Left forelimb (tissue), 1 donor: ENCODE measurements around the gene PHRF1.

Experiments
- DNase-seq: peaks from one replicate; pipeline ENCODE4 v3.0.0-alpha.2; 2018; ENCODE audit warnings: low spot score

PHRF1 gene

DNA sequence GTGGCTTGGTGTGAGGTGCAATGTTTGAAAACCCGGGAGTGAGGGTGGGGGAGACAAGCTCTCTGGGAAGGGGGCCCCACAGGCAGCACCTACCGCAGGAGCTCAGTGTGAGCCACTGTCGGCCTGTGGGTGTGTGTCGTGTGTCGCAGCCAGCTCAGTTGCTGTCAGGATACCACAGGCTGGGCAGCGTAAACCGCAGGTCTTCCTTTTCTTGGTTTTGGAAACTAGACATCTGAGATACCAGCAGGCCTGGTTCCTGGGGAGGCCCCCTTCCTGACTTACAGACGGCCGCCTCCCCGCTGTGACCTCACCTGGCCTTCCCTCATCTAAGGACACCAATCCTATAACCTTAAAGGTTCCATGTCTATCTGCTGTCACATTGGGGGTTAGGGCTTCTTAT, 20.1 kb downstream of the PHRF1 start:
- no peak for DNase-seq

DNA sequence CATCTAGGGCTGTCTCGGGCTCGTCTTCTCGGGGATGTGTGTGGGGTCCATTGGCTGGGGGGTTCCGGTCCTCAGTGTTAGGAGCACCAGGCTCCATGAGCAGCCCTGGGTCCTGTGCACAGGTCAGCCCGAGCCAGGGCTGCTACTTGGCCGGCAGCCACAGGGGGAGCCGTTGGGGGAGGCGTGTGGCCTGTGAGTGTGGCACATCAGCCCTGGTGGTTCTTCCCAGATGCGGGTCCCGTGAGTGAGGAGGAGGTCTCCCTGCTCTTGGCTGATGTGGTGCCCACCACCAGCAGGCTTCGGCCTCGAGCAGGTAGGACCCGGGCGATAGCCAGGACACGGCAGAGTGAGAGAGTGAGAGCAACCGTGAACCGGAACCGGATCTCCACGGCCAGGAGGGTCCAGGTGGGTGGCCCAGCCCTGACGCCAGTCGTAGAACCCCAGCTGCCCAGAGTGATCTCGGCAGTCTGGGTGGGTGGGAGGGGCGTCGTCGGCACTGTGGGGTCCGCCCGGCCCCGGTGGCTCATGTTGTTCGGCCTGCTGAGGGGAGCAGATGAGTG, 21.0 kb downstream of the PHRF1 start:
- no peak for DNase-seq

DNA sequence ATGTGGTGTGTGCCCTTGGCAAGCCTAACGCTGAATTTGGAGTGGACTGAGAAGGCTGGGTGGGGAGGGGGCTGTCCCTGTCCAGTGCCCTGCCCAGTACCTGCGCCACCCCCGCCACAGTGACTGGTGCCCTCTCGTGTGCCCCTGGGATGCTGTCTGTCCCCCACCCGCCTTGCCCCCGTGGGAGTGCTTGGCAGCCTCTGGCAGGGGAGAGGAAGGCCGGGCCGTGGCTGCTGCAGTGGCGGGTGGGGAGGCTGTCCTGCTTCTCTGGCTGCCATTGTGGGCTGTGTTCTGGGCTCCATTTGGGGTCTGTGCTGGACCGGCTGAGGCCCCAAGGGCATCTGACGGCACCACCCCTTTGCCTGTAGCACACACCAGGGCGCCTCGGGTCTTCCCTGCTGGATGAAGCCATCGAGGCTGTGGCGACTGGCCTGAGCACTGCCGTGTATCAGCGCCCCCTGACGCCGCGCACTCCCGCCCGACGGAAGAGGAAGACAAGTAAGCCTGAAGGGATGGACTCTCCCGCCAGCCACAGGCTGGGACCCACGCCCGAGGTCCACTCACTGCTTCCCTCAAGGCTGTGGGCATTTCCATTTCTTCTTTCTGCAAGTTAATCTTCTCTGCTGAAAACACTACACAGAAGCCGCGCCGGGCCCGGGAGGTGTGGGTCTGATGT, 21.9 kb downstream of the PHRF1 start:
- DNase-seq, result no peak

DNA sequence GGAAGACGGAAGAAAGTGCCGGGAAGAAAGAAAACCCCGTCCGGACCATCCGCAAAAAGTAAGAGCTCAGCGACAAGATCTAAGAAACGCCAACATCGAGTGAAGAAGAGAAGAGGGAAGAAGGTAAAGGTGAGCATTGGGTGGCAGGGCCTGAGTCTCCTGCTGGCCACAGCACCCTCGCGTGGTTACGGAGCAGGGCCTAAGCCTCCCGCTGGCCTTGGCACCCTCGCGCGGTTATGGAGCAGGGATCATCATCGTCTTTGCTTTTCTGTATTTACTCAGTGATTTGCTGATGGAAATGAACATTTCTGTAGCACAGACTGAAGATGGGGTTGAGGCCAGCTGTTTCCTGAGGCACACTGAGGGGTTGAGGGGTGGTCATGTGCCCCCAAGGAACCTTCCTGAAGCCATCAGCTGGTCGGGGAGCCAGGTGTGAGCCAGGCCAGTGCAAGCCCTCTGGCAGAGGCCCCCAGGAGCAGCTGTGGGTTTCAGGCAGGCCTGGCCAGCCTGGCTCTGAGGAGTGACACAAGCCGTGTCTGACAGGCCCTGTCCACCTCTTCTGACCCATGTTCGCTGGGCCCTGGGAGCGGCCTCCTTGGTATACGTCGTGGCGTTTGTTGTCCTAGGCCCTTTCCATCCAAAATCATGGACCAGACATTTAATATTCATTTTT, 25.4 kb downstream of the PHRF1 start:
- no peak for DNase-seq

DNA sequence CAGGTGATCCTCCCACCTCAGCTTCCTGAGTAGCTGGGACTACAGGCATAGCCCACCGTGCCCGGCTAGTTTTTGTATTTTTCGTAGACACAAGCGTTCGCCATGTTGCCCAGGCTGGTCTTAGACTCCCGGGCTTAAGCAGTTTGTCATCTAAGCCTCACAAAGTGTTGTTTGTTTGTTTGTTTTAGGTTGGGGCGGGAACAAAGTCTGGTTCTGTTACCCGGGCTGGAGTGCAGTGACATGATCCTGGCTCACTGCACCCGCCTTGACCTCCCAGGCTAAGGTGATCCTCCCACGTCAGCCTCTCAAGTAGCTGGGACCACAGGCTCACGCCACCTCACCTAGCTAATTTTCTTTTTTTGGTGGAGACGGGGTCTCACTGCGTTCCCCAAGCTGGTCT, 26.9 kb downstream of the PHRF1 start:
- no peak for DNase-seq

DNA sequence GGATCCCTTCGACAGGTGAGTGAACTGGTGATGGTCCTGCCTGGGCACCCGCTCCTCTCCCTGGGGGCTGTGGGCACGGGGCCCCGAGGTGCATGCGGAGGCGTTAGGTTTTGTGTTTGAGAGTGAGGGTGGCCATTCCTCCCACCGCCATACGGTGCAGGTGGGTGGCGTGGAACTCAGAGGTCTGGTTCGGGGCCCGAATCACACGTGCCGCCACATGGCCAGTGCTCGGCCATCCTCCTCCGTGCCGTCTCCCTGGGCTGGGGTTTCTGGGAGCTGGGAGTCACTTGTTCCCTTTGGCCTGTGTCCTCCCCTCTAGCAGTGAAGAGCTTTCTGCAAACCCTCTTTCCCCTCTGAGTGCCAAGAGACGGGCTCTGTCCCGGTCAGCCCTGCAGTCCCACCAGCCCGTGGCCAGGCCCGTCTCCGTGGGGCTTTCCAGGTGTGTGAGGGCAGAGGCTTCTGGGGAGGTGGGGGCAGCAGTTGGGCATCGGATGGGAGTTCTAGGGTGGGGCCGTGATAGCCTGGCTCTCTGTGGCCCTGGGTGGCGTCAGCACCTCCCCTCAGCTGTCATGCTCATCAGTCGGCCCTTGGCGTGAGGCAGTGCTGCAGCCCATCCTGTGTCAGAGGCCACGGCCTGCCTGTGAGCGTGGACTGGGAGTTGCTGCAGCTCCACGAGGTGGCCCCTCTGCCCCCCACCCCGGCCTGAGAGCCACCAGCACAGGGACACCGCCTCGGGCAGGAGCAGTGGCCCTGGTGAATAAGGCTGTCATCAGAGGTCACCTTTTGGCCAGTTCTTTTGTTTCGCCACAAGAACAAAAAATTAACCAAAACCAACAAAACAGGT, 29.2 kb downstream of the PHRF1 start:
- no peak for DNase-seq

DNA sequence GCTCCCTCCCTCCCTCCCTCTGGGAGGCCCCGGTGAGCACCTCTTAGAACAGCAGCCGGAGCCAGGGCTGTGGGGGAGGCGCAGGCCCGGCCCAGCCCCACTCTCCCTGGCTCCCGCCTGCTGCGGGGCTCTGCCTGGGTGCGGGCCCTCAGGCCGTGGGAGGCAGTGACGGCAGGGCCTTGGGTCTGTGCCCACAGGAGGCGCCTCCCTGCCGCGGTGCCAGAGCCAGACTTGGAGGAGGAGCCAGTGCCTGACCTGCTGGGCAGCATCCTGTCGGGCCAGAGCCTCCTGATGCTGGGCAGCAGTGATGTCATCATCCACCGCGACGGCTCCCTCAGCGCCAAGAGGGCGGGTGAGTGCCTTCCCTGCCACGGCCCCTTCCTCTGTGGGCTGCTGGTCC, 30.0 kb downstream of the PHRF1 start:
- no peak for DNase-seq

DNA sequence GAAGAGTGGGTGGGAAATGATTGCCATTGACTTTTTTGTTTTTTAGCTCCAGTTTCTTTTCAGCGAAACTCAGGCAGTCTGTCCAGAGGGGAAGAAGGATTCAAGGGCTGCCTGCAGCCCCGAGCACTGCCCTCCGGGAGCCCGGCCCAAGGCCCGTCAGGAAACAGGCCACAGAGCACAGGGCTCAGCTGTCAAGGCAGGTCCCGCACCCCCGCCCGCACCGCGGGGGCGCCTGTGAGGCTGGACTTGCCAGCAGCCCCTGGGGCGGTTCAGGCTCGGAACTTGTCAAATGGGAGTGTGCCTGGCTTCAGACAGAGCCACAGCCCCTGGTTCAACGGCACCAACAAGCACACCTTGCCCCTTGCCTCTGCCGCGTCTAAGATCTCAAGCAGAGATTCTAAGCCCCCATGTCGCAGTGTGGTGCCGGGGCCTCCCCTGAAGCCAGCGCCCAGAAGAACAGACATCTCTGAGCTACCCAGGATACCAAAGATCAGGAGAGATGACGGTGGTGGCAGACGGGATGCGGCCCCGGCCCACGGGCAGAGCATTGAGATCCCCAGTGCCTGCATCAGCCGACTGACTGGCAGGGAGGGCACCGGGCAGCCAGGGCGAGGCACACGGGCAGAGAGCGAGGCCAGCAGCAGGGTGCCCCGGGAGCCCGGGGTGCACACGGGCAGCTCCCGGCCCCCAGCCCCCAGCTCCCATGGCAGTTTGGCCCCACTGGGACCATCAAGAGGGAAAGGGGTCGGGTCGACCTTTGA, 30.9 kb downstream of the PHRF1 start:
- no peak for DNase-seq

DNA sequence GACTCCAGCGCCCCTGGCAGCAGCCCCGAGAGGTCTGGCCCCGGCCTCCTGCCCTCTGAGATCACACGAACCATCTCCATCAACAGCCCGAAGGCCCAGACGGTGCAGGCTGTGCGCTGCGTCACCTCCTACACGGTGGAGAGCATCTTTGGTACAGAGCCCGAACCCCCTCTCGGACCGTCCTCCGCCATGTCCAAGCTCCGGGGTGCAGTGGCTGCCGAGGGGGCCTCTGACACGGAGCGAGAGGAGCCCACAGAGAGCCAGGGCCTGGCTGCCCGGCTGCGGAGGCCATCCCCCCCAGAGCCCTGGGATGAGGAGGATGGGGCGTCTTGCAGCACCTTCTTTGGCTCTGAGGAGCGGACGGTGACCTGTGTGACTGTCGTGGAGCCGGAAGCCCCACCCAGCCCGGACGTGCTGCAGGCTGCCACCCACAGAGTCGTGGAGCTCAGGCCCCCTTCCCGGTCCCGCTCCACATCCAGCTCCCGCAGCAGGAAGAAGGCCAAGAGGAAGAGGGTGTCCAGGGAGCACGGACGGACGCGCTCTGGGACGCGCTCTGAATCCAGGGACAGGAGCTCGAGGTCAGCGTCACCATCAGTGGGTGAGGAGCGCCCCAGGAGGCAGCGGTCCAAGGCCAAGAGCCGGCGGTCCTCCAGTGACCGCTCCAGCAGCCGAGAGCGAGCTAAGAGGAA, 31.8 kb downstream of the PHRF1 start:
- DNase-seq, result no peak

DNA sequence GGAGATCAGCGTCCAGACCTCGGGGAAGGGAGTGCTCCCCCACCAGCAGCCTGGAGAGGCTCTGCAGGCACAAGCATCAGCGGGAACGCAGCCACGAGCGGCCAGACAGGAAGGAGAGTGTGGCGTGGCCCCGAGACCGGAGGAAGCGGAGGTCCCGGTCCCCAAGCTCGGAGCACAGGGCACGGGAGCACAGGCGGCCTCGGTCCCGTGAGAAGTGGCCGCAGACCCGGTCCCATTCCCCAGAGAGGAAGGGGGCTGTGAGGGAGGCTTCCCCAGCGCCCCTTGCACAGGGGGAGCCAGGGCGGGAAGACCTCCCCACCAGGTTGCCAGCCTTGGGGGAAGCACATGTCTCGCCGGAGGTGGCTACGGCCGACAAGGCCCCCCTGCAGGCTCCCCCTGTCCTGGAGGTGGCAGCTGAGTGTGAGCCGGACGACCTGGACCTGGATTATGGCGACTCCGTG, 32.6 kb downstream of the PHRF1 start:
- DNase-seq, result peak; percentile 60

DNA sequence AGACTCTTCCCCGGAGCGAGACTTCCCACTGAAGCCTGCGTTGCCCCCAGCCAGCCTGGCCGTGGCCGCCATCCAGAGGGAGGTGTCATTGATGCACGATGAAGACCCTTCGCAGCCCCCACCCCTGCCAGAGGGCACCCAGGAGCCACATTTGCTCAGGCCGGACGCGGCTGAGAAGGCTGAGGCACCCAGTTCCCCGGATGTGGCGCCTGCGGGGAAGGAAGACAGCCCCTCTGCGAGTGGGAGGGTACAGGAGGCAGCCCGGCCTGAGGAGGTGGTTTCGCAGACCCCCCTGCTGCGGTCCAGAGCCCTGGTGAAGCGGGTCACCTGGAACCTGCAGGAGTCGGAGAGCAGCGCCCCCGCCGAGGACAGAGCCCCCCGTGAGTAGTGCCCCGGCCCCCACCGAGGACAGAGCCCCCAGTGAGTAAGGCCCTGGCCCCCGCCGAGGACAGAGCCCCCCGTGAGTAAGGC, 33.1 kb downstream of the PHRF1 start:
- peak; percentile 63 for DNase-seq

DNA sequence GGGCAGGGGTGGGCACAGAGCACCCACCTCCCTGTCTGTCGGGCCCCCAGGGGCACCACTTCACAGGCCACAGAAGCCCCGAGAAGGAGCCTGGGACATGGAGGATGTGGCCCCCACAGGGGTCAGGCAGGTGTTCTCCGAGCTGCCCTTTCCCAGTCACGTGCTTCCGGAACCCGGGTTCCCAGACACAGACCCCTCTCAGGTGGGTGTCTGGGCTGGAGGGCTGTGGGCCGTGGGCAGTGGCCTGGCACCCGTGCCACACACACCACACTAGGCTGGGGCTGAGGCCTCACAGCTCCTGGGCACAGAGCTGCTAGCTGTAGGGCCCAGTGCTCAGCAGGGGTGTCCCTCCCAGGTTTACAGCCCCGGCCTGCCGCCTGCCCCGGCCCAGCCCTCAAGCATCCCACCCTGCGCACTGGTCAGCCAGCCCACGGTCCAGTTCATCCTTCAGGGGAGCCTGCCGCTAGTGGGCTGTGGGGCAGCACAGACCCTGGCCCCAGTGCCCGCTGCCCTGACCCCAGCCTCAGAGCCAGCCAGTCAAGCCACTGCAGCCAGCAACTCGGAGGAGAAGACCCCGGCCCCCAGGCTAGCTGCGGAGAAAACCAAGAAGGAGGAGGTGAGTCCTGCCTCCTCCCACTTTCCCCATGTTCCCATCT, 34.0 kb downstream of the PHRF1 start:
- DNase-seq, result no peak

DNA sequence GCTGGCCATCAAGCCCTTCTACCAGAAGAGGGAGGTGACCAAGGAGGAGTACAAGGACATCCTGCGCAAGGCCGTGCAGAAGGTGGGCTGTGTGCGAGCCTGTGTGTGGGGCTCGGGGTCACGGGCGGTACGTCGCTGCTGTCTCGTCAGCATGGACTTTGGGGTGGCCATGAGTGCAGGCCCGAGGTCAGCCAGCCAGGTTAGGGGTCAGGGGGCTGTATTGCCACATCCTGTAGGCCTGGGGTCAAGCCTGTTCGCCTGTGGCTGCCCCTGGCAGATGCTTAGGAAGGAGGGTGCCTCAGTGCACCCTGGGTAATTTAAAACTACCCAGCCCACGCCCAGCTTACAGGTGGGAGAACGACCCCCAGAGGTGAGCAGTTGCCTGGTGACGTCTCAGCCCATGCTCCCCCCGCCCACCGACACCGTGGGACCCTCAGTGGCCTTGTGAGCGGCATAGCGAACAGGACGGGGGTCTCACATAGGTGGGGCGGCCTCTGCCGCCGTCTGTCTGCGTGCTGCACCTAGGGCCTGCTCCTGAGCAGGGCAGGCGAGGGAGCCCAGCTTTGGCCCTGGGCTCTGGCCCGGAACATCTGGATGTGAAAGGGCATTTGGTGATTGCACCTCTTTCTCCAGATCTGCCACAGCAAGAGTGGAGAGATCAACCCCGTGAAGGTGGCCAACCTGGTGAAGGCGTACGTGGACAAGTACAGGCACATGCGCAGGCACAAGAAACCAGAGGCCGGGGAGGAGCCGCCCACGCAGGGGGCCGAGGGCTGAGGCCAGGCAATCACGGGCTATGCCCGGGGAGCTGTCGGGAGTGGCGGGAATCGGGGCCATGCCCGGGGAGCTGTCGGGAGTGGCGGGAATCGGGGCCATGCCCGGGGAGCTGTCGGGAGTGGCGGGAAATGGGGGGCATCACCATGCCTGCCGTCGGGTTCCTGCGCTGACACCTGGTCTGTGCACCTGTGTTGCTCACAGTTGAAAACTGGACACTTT, 35.0 kb downstream of the PHRF1 start:
- peak; percentile 63 for DNase-seq

DNA sequence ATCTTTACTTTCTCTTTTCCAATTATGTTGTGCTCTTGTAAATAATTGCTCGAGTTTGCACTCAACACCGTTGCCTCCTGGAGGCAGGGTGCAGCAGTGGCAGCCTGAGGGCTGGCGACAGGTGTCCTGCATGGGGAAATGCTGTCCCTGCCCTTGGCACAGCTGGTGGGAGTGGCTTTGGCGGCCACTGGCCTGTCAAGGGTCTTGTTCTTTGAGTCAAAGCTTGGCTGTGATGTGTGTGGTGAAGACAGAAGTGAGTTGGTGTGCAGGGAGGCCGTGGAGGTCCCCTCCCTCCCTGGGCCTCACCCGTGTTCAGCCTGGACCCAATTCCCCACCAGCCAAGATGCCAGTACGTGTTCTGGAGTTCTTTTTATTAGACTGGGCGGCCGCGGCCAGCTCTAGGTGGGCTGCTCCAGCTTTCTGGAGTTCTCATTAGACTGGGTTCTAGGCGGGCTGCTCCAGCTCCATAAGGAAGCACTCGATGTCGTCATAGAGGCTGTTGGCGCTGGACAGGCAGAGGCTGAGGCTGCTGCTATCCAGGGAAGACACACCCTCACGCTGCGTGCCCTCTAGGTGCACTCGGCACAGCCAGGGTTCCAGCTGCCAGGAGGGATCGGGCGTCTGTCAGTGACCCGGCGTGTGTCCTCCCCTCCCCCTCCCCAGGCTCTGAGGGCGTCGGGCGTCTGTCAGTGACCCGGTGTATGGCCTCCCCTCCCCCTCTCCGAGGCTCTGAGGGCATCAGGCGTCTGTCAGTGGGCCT, 36.1 kb downstream of the PHRF1 start:
- peak; percentile 70 for DNase-seq

DNA sequence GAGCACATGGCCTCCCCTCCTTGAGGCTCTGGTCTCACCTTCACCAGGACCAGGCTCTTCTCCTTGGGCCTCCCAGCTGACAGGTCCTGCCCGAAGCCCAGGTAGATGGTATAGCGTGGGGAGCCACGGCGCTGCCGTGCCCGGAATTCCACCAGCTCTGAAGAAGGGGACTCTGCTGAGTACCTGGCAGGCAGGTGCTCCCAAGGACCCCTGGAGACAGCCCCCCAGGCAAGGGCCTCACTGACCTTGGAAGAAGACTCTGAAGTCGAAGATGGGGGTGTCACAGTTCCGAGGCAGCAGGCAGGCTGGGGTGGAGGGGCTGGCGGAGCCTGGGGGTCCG, 36.7 kb downstream of the PHRF1 start:
- DNase-seq, result no peak

DNA sequence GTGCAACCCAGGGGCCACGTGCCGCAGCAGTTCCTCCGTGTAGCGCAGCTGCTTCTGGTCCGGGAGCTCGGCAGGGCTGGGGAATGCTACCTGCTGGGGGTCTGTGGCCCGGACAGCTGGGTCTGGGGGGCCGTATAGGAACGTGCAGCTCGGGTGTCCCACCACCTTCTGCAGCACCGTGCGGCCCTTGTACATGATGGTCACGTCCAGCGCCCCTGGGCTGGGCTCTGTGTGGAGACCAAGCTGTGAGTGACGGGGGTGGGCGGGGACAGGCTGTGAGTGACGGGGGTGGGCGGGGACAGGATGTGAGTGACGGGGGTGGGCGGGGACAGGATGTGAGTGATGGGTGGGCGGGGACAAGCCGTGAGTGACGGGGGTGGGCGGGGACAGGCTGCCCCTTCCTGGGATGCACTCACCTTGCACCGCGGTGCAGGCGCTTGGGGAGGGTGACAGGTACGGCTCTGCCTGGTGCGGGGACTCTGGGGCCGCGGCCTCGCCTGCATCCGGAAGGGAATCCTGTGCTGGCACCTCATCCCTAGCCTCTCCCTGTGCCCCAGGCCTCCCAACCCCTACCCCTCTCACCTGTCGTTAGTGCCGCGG, 37.2 kb downstream of the PHRF1 start:
- DNase-seq, result peak; percentile 69

DNA sequence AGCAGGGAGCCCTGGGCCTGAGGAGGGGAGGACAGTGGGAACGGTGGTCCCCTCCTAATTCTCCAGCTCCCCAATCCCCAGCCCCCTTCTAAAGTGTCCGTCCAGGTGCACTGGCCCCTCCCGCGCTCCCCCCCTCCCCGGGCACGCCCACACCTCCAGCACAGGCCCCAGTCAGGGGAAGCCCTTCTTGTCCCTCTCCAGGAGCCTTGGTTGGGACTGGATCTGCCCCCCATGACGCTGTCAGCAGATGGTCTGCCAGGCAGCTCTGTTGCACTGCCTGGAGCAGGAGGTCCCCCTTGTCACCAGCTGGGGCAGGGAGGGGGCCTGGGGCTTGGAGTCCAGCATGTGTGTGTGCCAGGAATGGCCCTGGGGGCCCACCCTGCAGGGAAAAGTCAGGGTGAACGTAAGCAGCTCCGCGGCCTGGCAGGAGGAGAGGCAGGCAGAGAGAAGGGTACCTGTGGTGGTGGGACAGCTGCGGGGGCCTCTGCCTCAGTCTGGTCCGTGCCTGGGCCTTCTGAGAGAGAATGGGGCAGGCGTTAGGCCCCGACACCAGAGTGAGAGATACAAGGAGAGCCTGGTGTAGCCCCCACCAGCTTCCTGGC, 37.9 kb downstream of the PHRF1 start:
- peak; percentile 63 for DNase-seq
